GM23338 (cell line): ENCODE measurements around the gene ALDH3A2. TPM values are rescaled to one million over a fixed set of nuclear protein-coding genes. Genes with fewer than 3 reads are reported as not detected.

Experiments used
- ATAC-seq: fragments of 200-7000 bp; cut with Tn5 transposase; 3 replicates; pipeline ENCODE4 v1.9.1; 2020
- DNase-seq: peaks from one replicate; pipeline ENCODE4 v3.0.0-alpha.2; 2015; ENCODE audit warnings: low spot score
- H2AFZ ChIP-seq: fragments of 200-600 bp; sonication (generic); 2 replicates; pipeline ENCODE4 v1.8.0; 2016; ENCODE audit warnings: antibody characterized with exemption, mild to moderate bottlenecking, moderate library complexity
- H3F3A ChIP-seq: fragments of 200-600 bp; sonication (generic); replicated peaks from 2 replicates; pipeline ENCODE4 v1.8.0; 2017; ENCODE audit warnings: antibody characterized with exemption, mixed run types, low read depth
- H3K27ac ChIP-seq: fragments of 200-600 bp; sonication (generic); 2 replicates; pipeline ENCODE4 v1.6.1; 2016; ENCODE audit warnings: low read depth
- H3K27me3 ChIP-seq: fragments of 200-600 bp; sonication (generic); 2 replicates; pipeline ENCODE4 v1.8.0; 2016; ENCODE audit warnings: mild to moderate bottlenecking, mixed run types, moderate library complexity; ENCODE audit not compliant: insufficient read depth
- H3K36me3 ChIP-seq: fragments of 200-600 bp; sonication (generic); 2 replicates; pipeline ENCODE4 v1.8.0; 2016; ENCODE audit warnings: mild to moderate bottlenecking; ENCODE audit not compliant: insufficient read depth
- H3K4me1 ChIP-seq: fragments of 200-600 bp; sonication (generic); 2 replicates; pipeline ENCODE4 v1.8.0; 2016; ENCODE audit warnings: mild to moderate bottlenecking, moderate library complexity; ENCODE audit not compliant: insufficient read depth
- H3K4me2 ChIP-seq: fragments of 200-600 bp; sonication (generic); 2 replicates; pipeline ENCODE4 v1.7.1; 2017; ENCODE audit warnings: mixed run types
- H3K4me3 ChIP-seq: fragments of 200-600 bp; sonication (generic); 2 replicates; pipeline ENCODE4 v1.6.1; 2016; ENCODE audit warnings: mixed run types
- H3K79me2 ChIP-seq: fragments of 200-600 bp; sonication (generic); replicated peaks from 2 replicates; pipeline ENCODE4 v1.8.0; 2017; ENCODE audit warnings: mild to moderate bottlenecking; ENCODE audit not compliant: insufficient read depth
- H3K9me2 ChIP-seq: fragments of 200-600 bp; sonication (generic); 2 replicates; pipeline ENCODE4 v1.8.0; 2017; ENCODE audit not compliant: insufficient read depth
- H4K20me1 ChIP-seq: fragments of 200-600 bp; sonication (generic); replicated peaks from 2 replicates; pipeline ENCODE4 v1.8.0; 2017; ENCODE audit warnings: mild to moderate bottlenecking; ENCODE audit not compliant: insufficient read depth
- H3K27ac Mint-ChIP-seq: 2 replicates; pipeline ENCODE4 v1.8.0; 2020; ENCODE audit warnings: inconsistent platforms, mild to moderate bottlenecking, moderate library complexity, mixed read lengths
- H3K27me3 Mint-ChIP-seq: 3 replicates; pipeline ENCODE4 v1.8.0; 2022; ENCODE audit warnings: low read depth, mild to moderate bottlenecking, moderate library complexity, mixed read lengths, inconsistent platforms; ENCODE audit not compliant: insufficient read depth, poor library complexity
- H3K36me3 Mint-ChIP-seq: 3 replicates; pipeline ENCODE4 v1.8.0; 2021; ENCODE audit warnings: low read depth, mild to moderate bottlenecking, inconsistent platforms, moderate library complexity, mixed read lengths
- H3K4me1 Mint-ChIP-seq: 3 replicates; pipeline ENCODE4 v1.8.0; 2020; ENCODE audit warnings: mild to moderate bottlenecking, inconsistent platforms, mixed read lengths
- H3K4me3 Mint-ChIP-seq: 3 replicates; pipeline ENCODE4 v1.8.0; 2021; ENCODE audit warnings: moderate library complexity, mild to moderate bottlenecking, inconsistent platforms, mixed read lengths
- H3K9me3 Mint-ChIP-seq: 3 replicates; pipeline ENCODE4 v1.8.0; 2020; ENCODE audit warnings: moderate library complexity, mild to moderate bottlenecking, inconsistent platforms, mixed read lengths
- CTCF ChIP-seq, 2 experiments: fragments of 200-600 bp in 1 of 2; sonication (generic) in 1 of 2; conservative IDR thresholded peaks; 2 replicates each; pipeline versions ENCODE4 v1.5.1 to v1.6.1; 2016 to 2017; ENCODE audit warnings: antibody characterized with exemption in 2 of 2, low read depth in 2 of 2, mild to moderate bottlenecking in 2 of 2, moderate library complexity in 1 of 2
- ZNF462 ChIP-seq: fragments of 250-450 bp; sonication (Bioruptor Pico); IDR thresholded peaks from 2 replicates; pipeline ENCODE4 v1.5.0; 2020; ENCODE audit warnings: mild to moderate bottlenecking, moderate library complexity
- polyA plus RNA-seq: library from polyadenylated mRNA; unstranded; fragments of >200 nt; fragmentation: Nextera tagmentation; extraction: Ambion mirVana; gene quantifications from 2 replicates; pipeline ENCODE4 v1.2.1, GENCODE V29; 2016
- total RNA-seq: library from RNA; depleted of rRNA; stranded (reverse); fragments of >200 nt; shearing (Covaris generic); gene quantifications from 2 replicates; pipeline ENCODE4 v1.2.3, GENCODE V29; 2014

ALDH3A2 gene
- total and polyA plus RNA-seq, 2 experiments from 2014 or later, result 31.3 to 159 TPM

GRCh38 chr17:19714542-19715411 lies 66.2 kb downstream of the ALDH3A2 start:
- Histone ChIP-seq H3F3A (no peaks in the 10 kb centered on the region), H3K27me3 (no peaks in the 10 kb centered on the region), H3K9me2 (no peaks in the 10 kb centered on the region), H3K79me2 (no peaks in the 10 kb centered on the region), H3K27ac (no peak overlapping the region), H3K4me1 (0 out of 2 replicates have a peak, but pooled peaks cover 6% of the 10 kb centered on the region), H4K20me1 (no peaks in the 10 kb centered on the region), H2AFZ (no peak overlapping the region), H3K4me2 (no peak overlapping the region), H3K4me3 (no peak overlapping the region), H3K36me3 (no peaks in the 10 kb centered on the region)
- peak in 1 of 2 experiments; percentile 48; a peak in 2 of 4 replicates for TF ChIP-seq CTCF (conservative IDR thresholded peaks at IDR 0.05; ENCODE audit: low read depth in 2 of 2)
- TF ChIP-seq ZNF462 (CRISPR knock-in tag), result no peak
- peaks cover 14% of the 10 kb centered on the region for H3K4me1 Mint-ChIP-seq
- H3K27ac Mint-ChIP-seq, result no peak overlapping the region
- no peaks in the 10 kb centered on the region for H3K36me3 Mint-ChIP-seq
- no peak overlapping the region; the same call in 2 of the 3 replicates for H3K4me3 Mint-ChIP-seq
- ATAC-seq, result no peak
- DNase-seq, result no peak
- peaks cover 5% of the 10 kb centered on the region for H3K27me3 Mint-ChIP-seq
- H3K9me3 Mint-ChIP-seq, result no peaks in the 10 kb centered on the region; the same call in 2 of the 3 replicates
